PFSK-1 (cell line): ENCODE data around the gene DAAM2.

Source experiments
- FOXP2 ChIP-seq: optimal IDR thresholded peaks from 2 replicates; pipeline ENCODE3; 2011; ENCODE audit warnings: borderline replicate concordance, control low read depth, inconsistent platforms; ENCODE audit not compliant: insufficient read depth; ENCODE audit errors: extremely low read length, extremely low read depth
- POLR2AphosphoS5 ChIP-seq: IDR thresholded peaks from 2 replicates; pipeline ENCODE4 v1.6.1; 2012; ENCODE audit warnings: low read depth, mild to moderate bottlenecking, control low read depth, low read length, moderate library complexity
- REST ChIP-seq, 2 experiments: IDR thresholded peaks; 2 replicates each; pipeline versions ENCODE4 v1.6.1 to v1.8.0; 2011 to 2012; ENCODE audit warnings: low read depth in 2 of 2, low read length in 2 of 2, control low read depth in 1 of 2, inconsistent platforms in 1 of 2, mild to moderate bottlenecking in 1 of 2, moderate library complexity in 1 of 2; ENCODE audit not compliant: insufficient read depth in 1 of 2
- SIN3A ChIP-seq: IDR thresholded peaks from 2 replicates; pipeline ENCODE4 v1.6.1; 2012; ENCODE audit warnings: mild to moderate bottlenecking, low read length, moderate library complexity, borderline replicate concordance; ENCODE audit not compliant: insufficient read depth
- TAF1 ChIP-seq: IDR thresholded peaks from 2 replicates; pipeline ENCODE4 v1.6.1; 2012; ENCODE audit warnings: low read length, control low read depth, borderline replicate concordance; ENCODE audit not compliant: insufficient read depth

- TF ChIP-seq FOXP2 (no peak), SIN3A (no peak), POLR2AphosphoS5 (no peak), REST (IDR thresholded peaks at IDR 0.05; ENCODE audit: insufficient read depth in 1 of 2, low read depth in 2 of 2, low read length in 2 of 2) (no peak), TAF1 (no peak)
Measured at GRCh38 chr6:39816747-39817146, 24.6 kb downstream of the DAAM2 start.
